Adrenal gland (tissue), 12 donors: ENCODE data around the gene TMCO2. TPM values are rescaled to one million over a fixed set of nuclear protein-coding genes. Genes with fewer than 3 reads are reported as not detected.

Source experiments
- DNase-seq, 7 donors: peaks; one replicate each; pipeline ENCODE4 v3.0.0-alpha.2; 2019 to 2020
- H3K27ac ChIP-seq, 5 donors: fragments of 200-600 bp; sonication (generic) in 4 of 5; 1 replicate in 3 of 5; 2 replicates in 2 of 5; pipeline versions ENCODE4 v1.5.1 to v1.8.0; 2016 to 2020; ENCODE audit warnings: mild to moderate bottlenecking in 1 of 5
- H3K27me3 ChIP-seq: fragments of 200-600 bp; 2 replicates; pipeline ENCODE4 v1.8.0; 2021
- H3K36me3 ChIP-seq, 2 donors: fragments of 200-600 bp; replicated peaks in 1 of 2; 1 replicate in 1 of 2; 2 replicates in 1 of 2; pipeline versions ENCODE4 v1.5.1 to v1.8.0; 2018 to 2022
- H3K4me1 ChIP-seq, 2 donors: fragments of 200-600 bp; replicated peaks in 1 of 2; 1 replicate in 1 of 2; 2 replicates in 1 of 2; pipeline versions ENCODE4 v1.5.1 to v1.8.0; 2018 to 2021
- H3K4me3 ChIP-seq, 4 donors: fragments of 200-600 bp; sonication (generic) in 3 of 4; one replicate each; pipeline ENCODE4 v1.5.1; 2016 to 2018
- H3K9me3 ChIP-seq, 3 donors: fragments of 200-600 bp; sonication (generic) in 1 of 3; replicated peaks in 1 of 3; 1 replicate in 2 of 3; 2 replicates in 1 of 3; pipeline versions ENCODE4 v1.5.1 to v1.8.0; 2016 to 2021
- POLR2A ChIP-seq, 2 donors: fragments of 450-650 bp; IDR thresholded peaks; one replicate each; pipeline ENCODE4 v1.6.1; 2017; ENCODE audit warnings: antibody characterized with exemption in 2 of 2, mild to moderate bottlenecking in 2 of 2, moderate library complexity in 1 of 2
- WGBS, 4 donors: extraction: QIAGEN DNeasy Blood & Tissue Kit in 2 of 4; methylation state at CpG; one replicate each; pipeline versions ENCODE4 v1.1.5 to v1.1.7; 2013 to 2017; 5-methylcytosine and 5-hydroxymethylcytosine counted together
- intact Hi-C, 2 donors: fragments of 100-400 bp; cut with DNase I; formaldehyde crosslinking; loops; one replicate each; pipeline versions ENCODE4 v1.14.1 to v1.15.0; 2022 to 2023
- polyA plus RNA-seq, 3 donors: library from polyadenylated mRNA; stranded (reverse); fragments of 200-250 nt in 2 of 3; fragments of 350-450 nt in 1 of 3; fragmentation: Illumina TruSeq in 1 of 3; extraction: RNeasy Lipid Tissue Mini Kit (QIAGEN cat#74804) in 1 of 3; gene quantifications; one replicate each; pipeline ENCODE4 v1.2.3, GENCODE V29; 2013 to 2014
- total RNA-seq, 9 donors: library from RNA; depleted of rRNA in 4 of 9; stranded (reverse); fragments of >200 nt in 4 of 9; fragments of 120-200 nt in 1 of 9; fragmentation: NEBNext Ultra II Directional in 1 of 9; extraction: Animal tissue kit (Norgen Biotek cat#: 25700) in 1 of 9; gene quantifications; one replicate each; pipeline versions ENCODE4 v1.1.0 to v1.2.4, GENCODE V29; 2013 to 2023
- TF ChIP-seq, protein P1 (sequence below), 6 experiments: fragments of 450-650 bp in 4 of 6; fragments of 200-600 bp in 2 of 6; sonication (generic) in 1 of 6; IDR thresholded peaks; 1 replicate in 5 of 6; 2 replicates in 1 of 6; pipeline versions ENCODE4 v1.5.1 to v1.8.0; 2016 to 2021; ENCODE audit warnings: antibody characterized with exemption in 6 of 6, mild to moderate bottlenecking in 2 of 6, moderate library complexity in 1 of 6
- donor health status: healthy with polysubstance abuse.
- donor health status: Bipolar disorder and iron deficiency.
- donor health status: DM: yes; HTN: yes; CAD: no.
- donor health status: DM: no; HTN: no; CAD: no.
- donor health status: DM: no; HTN: no; CAD: no.
- donor health status: DM: yes; HTN: yes; CAD: no.

The TMCO2 gene
- total and polyA plus RNA-seq, 12 donors = not detected

DNA sequence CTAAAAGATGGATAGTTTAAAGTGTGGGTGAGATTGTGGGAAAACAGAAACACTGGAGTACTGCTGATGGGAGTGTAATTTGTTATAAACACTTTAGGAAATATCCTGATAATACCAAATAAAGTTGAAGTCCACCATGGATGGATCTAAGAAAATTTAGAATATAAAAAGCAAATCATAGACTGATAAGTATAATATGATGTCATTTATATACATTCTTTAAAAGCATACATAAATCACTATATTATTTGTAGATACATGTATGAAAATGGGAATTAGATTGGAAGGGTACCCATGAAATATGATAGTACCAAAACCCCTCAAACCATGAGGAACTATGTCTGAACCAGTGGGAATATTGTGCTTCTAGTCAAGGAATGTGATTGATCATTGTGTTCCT, 18.2 kb downstream of the TMCO2 start:
- no peak for TF ChIP-seq POLR2A (IDR thresholded peaks at IDR 0.05)
- TF ChIP-seq, protein P1, sequence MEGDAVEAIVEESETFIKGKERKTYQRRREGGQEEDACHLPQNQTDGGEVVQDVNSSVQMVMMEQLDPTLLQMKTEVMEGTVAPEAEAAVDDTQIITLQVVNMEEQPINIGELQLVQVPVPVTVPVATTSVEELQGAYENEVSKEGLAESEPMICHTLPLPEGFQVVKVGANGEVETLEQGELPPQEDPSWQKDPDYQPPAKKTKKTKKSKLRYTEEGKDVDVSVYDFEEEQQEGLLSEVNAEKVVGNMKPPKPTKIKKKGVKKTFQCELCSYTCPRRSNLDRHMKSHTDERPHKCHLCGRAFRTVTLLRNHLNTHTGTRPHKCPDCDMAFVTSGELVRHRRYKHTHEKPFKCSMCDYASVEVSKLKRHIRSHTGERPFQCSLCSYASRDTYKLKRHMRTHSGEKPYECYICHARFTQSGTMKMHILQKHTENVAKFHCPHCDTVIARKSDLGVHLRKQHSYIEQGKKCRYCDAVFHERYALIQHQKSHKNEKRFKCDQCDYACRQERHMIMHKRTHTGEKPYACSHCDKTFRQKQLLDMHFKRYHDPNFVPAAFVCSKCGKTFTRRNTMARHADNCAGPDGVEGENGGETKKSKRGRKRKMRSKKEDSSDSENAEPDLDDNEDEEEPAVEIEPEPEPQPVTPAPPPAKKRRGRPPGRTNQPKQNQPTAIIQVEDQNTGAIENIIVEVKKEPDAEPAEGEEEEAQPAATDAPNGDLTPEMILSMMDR (IDR thresholded peaks at IDR 0.05) = no peak
- Histone ChIP-seq H3K27me3 (no peaks in the 10 kb centered on the region), H3K36me3 (peaks cover 0 to 59% of the 10 kb centered on the region in 2 donors), H3K4me3 (no peak overlapping the region), H3K9me3 (no peaks in the 10 kb centered on the region), H3K27ac (no peak overlapping the region), H3K4me1 (peaks cover 17 to 41% of the 10 kb centered on the region in 2 donors)
- intact Hi-C loops = no loop called here
- DNase-seq = no peak

DNA sequence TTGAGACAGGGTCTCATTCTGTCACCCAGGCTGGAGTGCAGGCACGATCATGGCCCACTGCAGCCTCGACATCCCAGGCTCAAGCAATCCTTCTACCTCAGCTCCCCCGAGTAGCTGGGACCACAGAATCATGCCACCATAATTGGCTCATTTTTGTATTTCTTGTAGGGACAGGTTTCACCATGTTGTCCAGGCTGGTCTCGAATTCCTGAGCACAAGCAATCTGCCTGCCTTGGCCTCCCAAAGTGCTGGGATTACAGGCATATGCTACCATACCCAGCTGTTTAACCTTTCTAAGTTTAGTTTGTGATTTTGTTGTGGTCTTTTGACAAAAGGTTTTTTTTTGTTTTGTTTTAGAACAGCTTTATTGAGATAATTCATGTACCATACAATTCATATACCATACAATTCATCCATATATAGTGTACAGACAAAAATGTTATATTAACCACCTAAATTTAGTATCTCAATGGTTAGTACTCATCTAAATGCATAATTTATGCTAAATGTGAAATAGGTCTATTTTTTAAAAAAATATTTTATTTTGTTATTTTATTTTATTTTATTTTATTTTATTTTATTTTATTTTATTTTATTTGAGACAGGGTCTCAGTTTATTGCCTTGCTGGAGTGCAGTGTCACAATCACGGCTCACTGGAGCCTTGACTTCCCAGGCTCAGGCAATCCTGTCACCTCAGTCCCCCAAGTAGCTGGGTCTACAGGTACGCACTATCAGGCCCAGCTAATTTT, 19.2 kb downstream of the TMCO2 start:
- no peak for DNase-seq
- TF ChIP-seq, protein P1 (IDR thresholded peaks at IDR 0.05) = no peak
- Histone ChIP-seq H3K27me3 (no peaks in the 10 kb centered on the region), H3K9me3 (no peaks in the 10 kb centered on the region), H3K36me3 (peaks cover 0 to 56% of the 10 kb centered on the region in 2 donors), H3K4me3 (no peak overlapping the region), H3K4me1 (peaks cover 17 to 34% of the 10 kb centered on the region in 2 donors), H3K27ac (peak overlapping the region in 4 of 5 donors; percentile 42 to 86 (median 52))
- 91 to 95% (median 94%) methylated on average over 6 of the region's 6 CpGs for WGBS, 4 donors
- intact Hi-C loops = no loop called here

DNA sequence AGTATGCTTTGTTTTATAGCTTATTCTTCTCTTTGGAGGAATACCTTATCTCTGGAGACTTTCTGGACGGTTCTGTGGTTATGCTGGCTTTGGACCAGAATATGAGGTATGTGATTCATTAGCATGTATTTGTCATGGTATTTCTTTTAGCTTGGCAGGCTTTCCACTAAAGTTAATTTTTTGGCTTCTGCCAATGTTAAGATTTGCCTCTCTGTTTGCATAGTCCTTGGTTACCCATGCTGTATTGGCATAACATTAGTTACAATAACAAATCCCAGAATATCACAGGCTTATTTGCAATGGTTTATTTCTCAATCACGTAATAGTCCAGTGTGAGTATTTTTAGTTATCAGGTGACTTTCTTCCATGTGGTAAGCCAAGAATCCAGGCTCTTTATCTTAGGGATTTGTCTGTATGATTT, 20.0 kb downstream of the TMCO2 start:
- intact Hi-C loops = no loop called here
- Histone ChIP-seq H3K4me3 (no peak overlapping the region), H3K9me3 (no peaks in the 10 kb centered on the region), H3K4me1 (peaks cover 17 to 31% of the 10 kb centered on the region in 2 donors), H3K36me3 (peaks cover 0 to 48% of the 10 kb centered on the region in 2 donors), H3K27ac (peak overlapping the region in 4 of 5 donors; percentile 42 to 86 (median 52)), H3K27me3 (no peaks in the 10 kb centered on the region)
- 23 to 48% (median 33%) methylated on average over 2 of the region's 2 CpGs for WGBS, 4 donors
- TF ChIP-seq, protein P1 (IDR thresholded peaks at IDR 0.05) = no peak
- no peak for TF ChIP-seq POLR2A (IDR thresholded peaks at IDR 0.05)
- DNase-seq = peak in 5 of 7 donors; percentile 28 to 57 (median 48)

DNA sequence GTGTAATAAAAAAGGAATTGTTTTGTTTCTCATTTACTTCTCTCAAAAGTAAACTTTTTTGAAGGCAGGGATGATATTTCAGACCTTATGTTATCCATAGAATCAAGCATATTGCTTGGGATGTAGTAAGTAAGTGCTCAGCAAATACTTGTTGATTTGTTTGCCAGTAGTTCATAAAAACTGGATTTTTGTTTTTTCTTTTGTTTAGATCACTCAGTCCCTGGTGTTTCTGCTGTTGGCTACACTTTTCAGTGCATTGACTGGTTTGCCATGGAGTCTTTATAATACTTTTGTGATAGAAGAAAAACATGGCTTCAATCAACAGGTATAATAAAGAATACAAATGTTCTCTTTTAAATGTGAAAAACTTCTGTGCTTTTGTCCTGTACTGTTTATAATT, 20.5 kb downstream of the TMCO2 start:
- H3K4me1 ChIP-seq = peaks cover 17 to 27% of the 10 kb centered on the region in 2 donors
- TF ChIP-seq POLR2A (IDR thresholded peaks at IDR 0.05) = no peak
- TF ChIP-seq, protein P1 (IDR thresholded peaks at IDR 0.05) = no peak
- no peak for DNase-seq
- H3K36me3 ChIP-seq = peaks cover 0 to 43% of the 10 kb centered on the region in 2 donors
- H3K9me3 ChIP-seq = no peaks in the 10 kb centered on the region
- no peak overlapping the region for H3K4me3 ChIP-seq
- H3K27ac ChIP-seq = peak overlapping the region in 2 of 5 donors; percentile 65 to 86
- H3K27me3 ChIP-seq = no peaks in the 10 kb centered on the region
- intact Hi-C loops = no loop called here
